ENCODE measurements around the gene PDZRN3.

Gene PDZRN3

DNA sequence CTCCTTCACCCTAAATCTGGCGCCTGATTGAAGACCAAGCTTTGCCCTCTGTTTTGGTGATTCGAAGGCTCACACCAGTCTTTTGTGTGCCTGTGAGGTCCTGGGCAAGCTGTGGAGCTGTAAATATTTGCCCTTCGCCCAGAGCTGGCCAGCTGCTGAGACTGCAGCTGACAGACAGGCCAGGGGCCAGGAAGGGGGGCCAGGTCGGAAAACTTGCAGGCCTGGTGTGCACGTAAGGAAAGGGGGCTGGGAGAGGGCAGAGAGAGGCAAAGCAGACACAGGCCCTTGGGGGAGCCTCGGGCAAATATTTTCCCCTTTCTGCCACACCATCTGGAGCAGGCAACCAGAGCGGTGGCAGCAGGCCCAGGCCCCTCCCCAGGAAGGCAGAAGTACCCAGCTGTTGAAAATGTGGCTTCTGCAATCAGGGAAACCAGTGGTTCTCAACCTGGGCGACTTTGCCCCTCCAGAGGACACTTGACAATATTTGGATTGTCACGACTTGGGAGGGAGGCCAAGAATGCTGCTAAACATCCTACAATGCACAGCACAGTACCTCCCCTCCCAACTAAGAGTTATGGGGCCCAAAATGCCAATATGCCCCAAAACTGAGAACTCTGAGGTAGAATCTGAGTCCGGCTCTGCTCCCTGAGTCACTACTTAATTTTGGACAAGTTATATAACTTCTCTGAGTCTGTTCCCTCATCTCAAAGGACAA lies 2.5 kb downstream of the PDZRN3 start:
- no peak for DNase-seq

- DNase-seq, result no peak
Measured at GRCh38 chr3:73621388-73621787, 3.4 kb downstream of the PDZRN3 start.

DNA sequence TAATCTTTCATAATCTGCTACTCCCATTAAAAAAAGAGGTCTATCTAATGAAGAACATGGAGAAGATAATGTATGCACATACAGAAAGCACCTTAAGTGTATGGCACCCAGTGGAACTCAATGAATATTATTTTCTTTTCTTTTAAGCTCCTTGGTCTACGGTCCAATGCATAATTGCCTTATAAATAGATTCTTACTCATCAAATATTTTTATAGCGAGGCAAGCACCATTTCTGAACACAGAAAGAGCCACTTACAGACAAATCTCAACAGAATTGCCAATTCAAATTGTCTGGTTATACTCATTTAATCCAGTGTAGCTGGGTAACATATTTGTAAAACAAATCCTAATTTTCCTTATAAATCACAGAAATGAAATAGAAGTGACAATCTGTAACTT lies 6.3 kb downstream of the PDZRN3 start:
- no peak for DNase-seq

DNA sequence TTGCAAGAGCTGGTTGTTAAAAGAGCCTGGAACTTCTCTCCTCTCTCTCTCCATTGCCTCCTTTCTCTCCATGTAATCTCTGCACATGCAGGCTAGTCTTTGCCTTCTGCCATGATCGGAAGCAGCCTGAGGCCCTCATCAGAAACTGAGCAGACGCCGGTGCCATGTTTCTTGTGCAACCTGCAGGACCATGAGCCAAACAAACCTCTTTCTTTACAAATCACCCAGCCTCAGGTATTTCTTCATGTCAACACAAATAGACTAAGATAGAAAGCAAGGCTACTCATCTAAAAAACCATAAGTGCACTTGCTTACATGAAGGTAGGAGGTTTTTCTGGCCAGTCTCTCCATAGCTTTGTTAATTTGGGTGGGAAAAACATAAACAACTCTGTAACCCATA lies 8.7 kb downstream of the PDZRN3 start:
- DNase-seq, result no peak

- DNase-seq, result no peak
Measured at GRCh38 chr3:73614419-73614818, 10.3 kb downstream of the PDZRN3 start.

GRCh38 chr3:73611176-73611575 lies 13.6 kb downstream of the PDZRN3 start:
- no peak for DNase-seq

DNA sequence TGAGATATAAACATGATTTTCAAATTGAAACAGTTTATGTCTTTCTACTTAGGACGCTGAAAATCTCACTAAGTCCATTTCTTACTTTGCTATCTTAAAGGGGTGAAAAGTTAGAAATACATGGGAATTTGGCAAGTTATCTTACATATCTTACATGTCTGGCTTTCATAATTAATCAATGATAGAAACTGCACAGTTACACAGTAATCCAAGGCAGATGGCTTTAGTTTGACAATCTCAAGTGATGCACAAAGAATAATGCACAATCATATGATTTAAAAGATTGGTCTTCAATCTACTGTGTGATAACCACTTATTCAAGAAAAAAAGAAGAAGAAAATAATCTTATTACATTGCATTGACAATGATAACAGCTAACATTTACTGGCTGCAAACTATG lies 14.2 kb downstream of the PDZRN3 start:
- DNase-seq, result no peak

GRCh38 chr3:73609655-73610054 lies 15.1 kb downstream of the PDZRN3 start:
- DNase-seq, result no peak

- DNase-seq, result no peak
Measured at GRCh38 chr3:73609315-73609641, 15.5 kb downstream of the PDZRN3 start.

GRCh38 chr3:73608456-73609314 lies 16.1 kb downstream of the PDZRN3 start:
- DNase-seq, result no peak

GRCh38 chr3:73605861-73606260 lies 18.9 kb downstream of the PDZRN3 start:
- DNase-seq, result no peak

- no peak for DNase-seq
Measured at GRCh38 chr3:73605412-73605811, 19.3 kb downstream of the PDZRN3 start.

GRCh38 chr3:73604451-73604850 lies 20.3 kb downstream of the PDZRN3 start:
- DNase-seq, result no peak

DNA sequence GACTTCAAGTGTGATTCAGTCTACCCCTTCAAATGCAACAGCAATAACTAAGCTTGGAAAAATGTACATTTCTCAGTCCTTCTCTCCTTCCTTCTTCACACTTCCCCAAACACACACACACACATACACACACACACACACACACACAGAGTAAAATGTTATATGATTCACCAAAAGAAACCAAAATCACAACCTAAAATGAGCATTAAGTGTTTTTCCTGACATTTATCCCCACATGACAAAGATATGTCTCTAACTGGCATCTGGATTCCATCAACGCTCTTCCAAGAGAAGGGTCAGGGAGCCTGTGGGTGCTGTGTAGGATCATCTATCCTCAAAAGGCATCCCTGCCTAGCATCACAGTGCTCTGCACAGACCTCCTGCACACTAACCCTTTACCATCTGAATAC lies 21.0 kb downstream of the PDZRN3 start:
- no peak for DNase-seq

GRCh38 chr3:73602170-73602569 lies 22.6 kb downstream of the PDZRN3 start:
- DNase-seq, result no peak

GRCh38 chr3:73601481-73601880 lies 23.3 kb downstream of the PDZRN3 start:
- no peak for DNase-seq

DNA sequence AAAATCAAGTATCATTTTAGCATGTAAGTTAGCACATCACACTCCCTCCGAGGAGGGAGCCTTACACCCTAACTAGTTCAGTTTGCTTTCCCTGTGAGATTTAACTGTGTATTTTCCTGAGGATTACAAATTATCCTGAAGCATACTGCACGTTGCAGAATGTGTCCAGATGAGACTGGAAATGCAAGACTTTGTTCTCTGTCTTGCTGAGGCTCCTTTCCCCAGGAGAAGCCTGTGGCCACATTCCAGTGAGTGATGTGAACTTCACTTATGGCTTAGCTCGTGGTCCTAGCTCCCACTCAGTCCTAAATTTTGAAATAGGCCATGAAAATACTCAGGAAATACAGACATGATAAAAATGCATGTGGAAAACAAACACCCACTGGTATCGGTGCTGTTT lies 23.7 kb downstream of the PDZRN3 start:
- no peak for DNase-seq

GRCh38 chr3:73600293-73600938 lies 24.3 kb downstream of the PDZRN3 start:
- DNase-seq, result no peak

DNA sequence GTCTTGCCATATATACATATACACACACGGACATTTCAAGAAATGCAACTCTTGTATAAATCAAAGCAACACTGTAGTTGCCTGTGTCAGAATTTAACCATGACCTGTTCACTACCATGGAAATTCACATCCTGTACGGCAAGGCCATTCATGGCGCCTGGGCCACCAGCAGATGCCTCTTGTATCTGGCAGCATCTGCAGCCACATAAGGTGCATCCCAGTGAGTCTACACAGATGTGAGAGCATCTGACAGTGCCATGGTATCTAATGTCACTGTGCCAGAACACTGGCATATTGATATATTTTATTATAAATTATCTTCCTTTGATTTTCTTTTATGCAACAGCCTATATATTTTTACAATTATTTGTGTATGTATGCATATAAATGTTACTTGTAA lies 25.1 kb downstream of the PDZRN3 start:
- no peak for DNase-seq

GRCh38 chr3:73597476-73597875 lies 27.3 kb downstream of the PDZRN3 start:
- DNase-seq, result no peak

- no peak for DNase-seq
Measured at GRCh38 chr3:73592154-73593144, 32.3 kb downstream of the PDZRN3 start.

DNA sequence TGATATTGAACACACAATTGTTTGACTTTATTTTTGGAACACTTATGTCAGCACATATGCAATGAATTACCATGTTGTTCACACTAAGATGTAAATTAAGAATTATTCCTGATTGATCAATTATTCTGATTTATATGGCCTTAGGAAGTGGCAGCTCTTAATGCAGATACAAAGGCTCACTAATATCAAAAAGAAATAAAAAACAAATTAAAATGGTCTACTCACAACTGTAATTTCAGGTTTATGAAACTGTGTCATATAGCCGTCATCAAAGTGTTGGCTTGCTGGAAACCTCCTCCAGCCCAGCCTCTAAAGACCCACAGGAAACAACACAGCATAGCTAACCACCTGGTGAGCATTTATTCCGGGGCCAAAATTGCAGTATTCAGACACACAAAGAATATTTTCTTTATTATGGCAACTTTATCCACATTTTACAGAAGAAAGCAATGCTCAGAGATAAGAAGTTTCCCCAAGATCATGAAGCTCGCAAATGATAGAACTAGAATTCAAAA lies 33.4 kb downstream of the PDZRN3 start:
- DNase-seq, result no peak
